Muscle of back (tissue), 11 donors: Measurements from ENCODE around the gene CASZ1. TPM values are rescaled to one million over a fixed set of nuclear protein-coding genes. Genes with fewer than 3 reads are reported as not detected.

Source experiments
- DNase-seq, 3 donors: peaks; one replicate each; pipeline versions ENCODE4 v3.0.0 to v3.0.0-alpha.2; 2013
- polyA plus RNA-seq, 10 donors: library from polyadenylated mRNA; unstranded; fragments of 120-200 nt; gene quantifications; one replicate each; pipeline ENCODE4 v1.2.1, GENCODE V29; 2013; ENCODE audit not compliant: insufficient read length in 10 of 10

CASZ1 gene
- polyA plus RNA-seq, 10 donors, result 28.3 to 57.9 (median 43.4) TPM

DNA sequence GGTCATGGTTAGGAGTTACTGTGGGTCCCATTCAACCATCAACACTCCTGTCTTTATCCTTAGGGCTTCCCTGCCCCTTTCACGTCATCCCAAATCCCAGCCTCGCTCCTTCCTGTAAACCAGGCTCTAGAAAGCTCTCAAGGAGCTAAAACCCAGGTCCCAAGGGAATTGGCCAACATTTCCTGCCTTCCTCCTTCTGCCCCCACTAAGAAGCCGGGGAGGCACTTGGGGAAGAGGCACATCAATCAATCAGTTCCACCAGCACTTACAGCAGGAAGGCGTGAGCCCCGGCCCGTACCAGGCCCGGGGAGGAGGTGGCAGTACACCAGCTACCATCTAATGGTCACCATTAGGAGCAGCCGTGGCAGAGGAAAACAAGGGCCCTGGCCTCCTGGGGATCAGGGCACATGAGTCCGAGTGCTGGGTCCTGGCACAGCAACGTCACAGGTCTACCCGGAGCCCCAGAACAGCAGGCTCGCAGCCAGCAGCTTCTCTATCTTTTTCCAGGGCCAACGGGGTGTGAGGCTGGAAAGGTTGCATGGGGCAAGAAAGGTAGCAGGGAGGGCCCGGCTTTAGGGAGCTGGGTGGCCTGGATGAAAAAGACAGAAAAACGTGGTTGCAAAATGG, 108.6 kb downstream of the CASZ1 start:
- DNase-seq, result no peak

- no peak for DNase-seq
Measured at GRCh38 chr1:10687251-10687651, 109.2 kb downstream of the CASZ1 start.

- no peak for DNase-seq
Measured at GRCh38 chr1:10686404-10687040, 109.9 kb downstream of the CASZ1 start.

GRCh38 chr1:10685808-10686403, 110.5 kb downstream of the CASZ1 start:
- DNase-seq, result peak in 1 of 3 donors; percentile 55

DNA sequence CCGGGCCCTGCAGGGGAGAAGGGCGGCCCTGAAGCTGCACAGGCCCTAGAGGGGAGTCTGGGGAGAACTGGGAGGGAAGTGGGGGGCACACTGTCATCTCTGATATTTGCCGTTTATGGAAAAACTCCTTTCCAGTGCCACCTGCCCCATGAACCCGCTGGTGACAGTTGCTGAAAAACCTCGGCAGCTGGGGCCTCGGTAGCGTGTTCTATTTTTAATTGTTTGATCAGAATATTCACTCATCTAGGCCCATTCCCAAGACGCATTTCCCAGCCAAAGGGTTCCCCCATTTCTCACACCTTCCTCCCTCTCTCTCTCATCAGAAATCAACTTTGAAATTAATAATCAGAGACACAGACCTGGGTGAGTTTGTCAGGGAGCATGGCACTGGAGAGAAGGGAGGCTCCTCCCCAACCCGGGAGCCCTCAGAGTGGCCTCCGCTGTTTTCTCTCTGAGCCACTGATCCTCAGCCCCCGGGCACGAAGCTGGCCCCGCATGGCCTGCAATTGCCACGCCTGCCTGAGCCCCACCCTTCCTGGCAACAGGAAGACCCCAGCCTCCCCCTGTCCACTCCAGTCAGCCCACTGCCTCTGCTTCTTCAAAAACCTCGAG, 111.1 kb downstream of the CASZ1 start:
- no peak for DNase-seq

DNA sequence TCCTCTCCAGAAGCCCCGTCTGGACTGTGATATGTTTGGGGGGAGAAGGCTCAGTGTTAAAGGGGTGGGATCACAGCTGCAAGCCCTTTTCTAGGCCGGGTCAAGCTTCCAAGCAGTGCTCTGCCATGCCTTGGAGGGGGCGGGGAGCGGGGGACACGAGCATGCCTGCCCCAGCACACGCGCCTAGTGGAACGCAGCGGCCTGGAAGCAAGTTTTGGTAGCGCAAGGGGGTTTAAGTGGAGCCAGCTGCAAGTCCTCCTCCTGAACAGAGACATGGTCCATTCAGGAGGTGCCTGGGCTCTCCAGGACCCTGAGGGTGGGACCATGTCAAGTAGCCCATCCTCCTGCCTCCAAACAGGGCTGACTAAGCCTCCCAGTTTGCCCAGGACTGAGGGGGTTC, 112.2 kb downstream of the CASZ1 start:
- DNase-seq, result no peak

DNA sequence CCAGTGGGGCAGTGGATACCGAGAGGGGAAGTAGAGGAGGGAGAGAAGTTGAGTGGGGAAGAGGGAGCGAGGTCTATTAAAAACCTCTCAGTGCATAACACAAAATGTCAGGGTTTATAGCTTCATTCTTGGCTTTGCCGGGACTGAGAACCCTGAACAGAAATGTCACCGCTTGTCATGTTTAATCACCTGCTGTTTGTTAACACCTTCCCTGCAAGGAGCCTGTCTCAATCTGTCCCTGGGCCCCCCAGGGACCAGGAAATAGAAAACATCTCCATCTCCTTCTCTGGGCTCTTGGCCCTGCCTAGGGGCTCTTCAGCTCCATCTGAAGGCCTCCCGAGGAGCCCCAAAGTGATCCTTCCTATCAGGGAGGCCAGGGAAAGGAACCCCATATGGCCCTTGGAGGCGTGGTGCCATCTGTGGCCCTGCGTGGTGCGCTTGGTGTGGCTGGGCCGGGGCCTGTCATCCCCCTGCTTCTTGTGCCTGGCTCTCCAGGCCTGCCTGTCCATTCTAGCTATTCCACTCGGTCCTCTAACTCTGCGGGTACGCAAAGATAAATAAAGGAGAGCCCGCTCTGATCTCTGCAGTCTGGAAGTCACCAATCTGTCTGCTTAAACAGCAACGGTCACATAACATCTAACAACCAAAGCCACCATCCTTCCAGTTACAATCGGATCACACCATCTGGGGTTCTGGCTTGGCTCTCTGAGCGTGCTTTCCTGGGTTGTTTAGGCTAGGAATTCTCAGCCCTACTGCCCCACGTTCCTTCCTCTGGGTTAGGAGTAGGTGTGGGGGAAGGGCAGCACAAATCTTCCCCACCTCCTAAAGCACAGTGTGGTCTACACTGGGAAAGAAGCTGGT, 113.8 kb downstream of the CASZ1 start:
- no peak for DNase-seq

- DNase-seq, result no peak
Measured at GRCh38 chr1:10682108-10682445, 114.4 kb downstream of the CASZ1 start.

- DNase-seq, result no peak
Measured at GRCh38 chr1:10681296-10682107, 114.9 kb downstream of the CASZ1 start.

GRCh38 chr1:10680487-10680886, 116.0 kb downstream of the CASZ1 start:
- no peak for DNase-seq

GRCh38 chr1:10679496-10680220, 116.8 kb downstream of the CASZ1 start:
- peak; percentile 63 to 85 (median 66) for DNase-seq

DNA sequence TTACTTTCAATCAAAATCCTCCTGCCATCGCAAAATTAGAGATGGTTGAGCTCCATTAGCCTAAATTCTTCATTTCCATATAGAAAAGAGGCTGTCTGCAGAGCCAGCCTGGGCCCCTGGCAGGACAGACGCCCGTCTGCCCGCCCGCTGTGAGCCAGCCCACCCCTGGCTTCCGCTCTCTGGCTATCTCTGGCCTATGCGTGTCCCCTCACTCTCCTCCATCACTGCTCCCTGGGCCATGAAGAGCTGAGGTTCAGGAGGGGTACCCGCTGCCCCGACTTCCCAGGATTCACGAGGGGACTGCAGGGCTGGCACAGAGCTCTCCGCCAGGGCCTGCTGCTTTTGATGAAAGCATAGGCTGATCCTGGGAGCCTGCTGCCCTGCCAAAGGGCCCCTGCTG, 117.6 kb downstream of the CASZ1 start:
- DNase-seq, result no peak

GRCh38 chr1:10678402-10678801, 118.0 kb downstream of the CASZ1 start:
- no peak for DNase-seq

DNA sequence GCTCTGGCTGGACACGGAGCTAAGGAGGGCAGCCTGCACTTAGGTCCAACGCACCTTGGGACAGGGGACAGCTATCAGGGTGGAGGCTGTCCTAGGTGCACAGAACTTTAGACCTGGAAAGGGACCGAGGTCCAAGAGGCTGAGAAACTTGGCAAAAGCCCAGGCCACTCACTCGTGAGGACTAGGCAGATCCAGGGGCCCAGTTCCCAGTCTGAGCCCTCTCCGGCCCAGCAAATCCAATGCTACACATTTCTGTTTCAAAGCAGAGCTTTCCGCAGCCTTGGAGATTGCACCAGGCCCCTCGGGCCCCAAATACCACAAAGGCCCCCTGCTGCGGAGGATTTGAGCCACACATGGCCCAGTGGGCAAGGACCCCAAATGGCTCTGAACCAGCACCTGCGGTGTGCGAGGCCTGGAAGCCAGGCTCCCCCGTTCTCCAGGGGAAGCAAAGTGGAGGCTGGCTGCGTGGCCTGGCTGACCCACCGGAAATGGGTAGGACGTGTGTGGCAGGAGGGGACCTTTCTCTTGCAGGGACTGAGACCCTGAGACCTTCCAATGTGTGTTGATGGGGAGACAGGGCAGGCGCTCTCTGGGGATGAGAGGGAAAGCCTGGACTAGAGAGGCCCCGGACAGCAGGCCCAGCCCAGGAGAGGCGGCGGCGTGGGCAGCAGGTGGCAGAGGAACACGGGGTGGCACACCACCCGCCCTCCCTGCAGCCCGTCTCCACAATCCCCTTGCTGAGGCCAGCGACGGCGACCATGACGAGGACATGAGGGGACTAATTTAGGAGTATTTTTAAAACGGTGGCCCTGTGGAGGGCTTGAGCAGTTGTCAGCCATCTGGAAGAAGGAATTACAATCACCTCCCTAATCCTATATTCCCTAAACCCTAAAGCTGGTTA, 118.7 kb downstream of the CASZ1 start:
- DNase-seq, result no peak

DNA sequence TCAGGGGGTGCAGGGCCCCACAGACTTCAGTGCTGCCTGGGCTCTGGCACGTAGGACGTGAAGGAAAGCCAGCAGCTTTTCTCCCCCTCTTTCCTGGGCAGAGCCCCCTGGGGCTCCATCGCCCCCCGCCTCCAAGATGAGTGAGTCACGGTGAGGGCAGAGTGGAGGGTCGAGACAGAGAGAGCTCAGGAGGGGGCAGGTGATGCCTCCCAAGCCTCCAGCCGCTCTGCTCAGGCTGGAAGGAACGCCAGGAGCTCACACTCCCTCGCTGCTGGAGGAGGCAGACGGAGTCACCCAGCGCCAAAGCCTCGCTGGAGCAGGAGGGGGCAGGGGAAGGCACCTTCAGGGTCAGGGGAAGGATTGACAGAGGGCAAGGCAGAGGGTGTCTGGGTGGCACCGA, 119.5 kb downstream of the CASZ1 start:
- no peak for DNase-seq

GRCh38 chr1:10675813-10676212, 120.6 kb downstream of the CASZ1 start:
- no peak for DNase-seq

GRCh38 chr1:10674700-10675609, 121.5 kb downstream of the CASZ1 start:
- no peak for DNase-seq

DNA sequence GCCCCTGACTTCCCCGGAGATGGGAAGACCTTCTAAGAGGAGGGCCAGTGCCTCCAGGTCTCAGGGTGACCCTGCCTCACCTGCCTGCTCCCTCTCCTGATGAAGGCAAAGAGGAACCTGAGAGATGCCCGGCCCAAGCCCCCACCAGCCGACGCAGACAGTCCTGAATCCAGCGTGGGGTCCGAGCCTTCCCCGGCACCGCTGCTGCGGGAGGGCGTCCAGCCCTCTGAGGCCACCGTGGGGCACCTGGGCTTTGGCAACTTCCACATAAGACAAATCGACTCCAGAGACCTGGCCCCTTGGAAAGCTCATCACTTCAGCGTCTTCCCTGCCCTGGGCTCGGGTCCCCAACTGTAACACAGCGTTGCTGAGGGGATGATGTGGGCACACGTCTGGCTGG, 122.2 kb downstream of the CASZ1 start:
- DNase-seq, result no peak
